ENCODE measurements around the gene PAXX.

PAXX gene

GRCh38 chr9:136953771-136954269 is 38.4 kb upstream of the PAXX start:
- DNase-seq (ENCODE audit: low spot score) = no peak

- no peak for DNase-seq (ENCODE audit: low spot score)
Observed at GRCh38 chr9:136954270-136955083, 37.7 kb upstream of the PAXX start.

GRCh38 chr9:136955202-136955942 is 36.9 kb upstream of the PAXX start:
- no peak for DNase-seq (ENCODE audit: low spot score)

GRCh38 chr9:136955943-136956335 is 36.3 kb upstream of the PAXX start:
- no peak for DNase-seq (ENCODE audit: low spot score)

- no peak for DNase-seq (ENCODE audit: low spot score)
Observed at GRCh38 chr9:136956604-136957003, 35.6 kb upstream of the PAXX start.

- DNase-seq (ENCODE audit: low spot score) = no peak
Observed at GRCh38 chr9:136957461-136957860, 34.8 kb upstream of the PAXX start.

GRCh38 chr9:136957901-136958300 is 34.3 kb upstream of the PAXX start:
- DNase-seq (ENCODE audit: low spot score) = no peak

GRCh38 chr9:136958473-136958872 is 33.7 kb upstream of the PAXX start:
- no peak for DNase-seq (ENCODE audit: low spot score)

GRCh38 chr9:136958898-136959850 is 33.0 kb upstream of the PAXX start:
- DNase-seq (ENCODE audit: low spot score) = no peak

- no peak for DNase-seq (ENCODE audit: low spot score)
Observed at GRCh38 chr9:136960212-136960937, 31.8 kb upstream of the PAXX start.

- DNase-seq (ENCODE audit: low spot score) = no peak
Observed at GRCh38 chr9:136960938-136961275, 31.3 kb upstream of the PAXX start.

- DNase-seq (ENCODE audit: low spot score) = no peak
Observed at GRCh38 chr9:136961279-136962065, 30.8 kb upstream of the PAXX start.

GRCh38 chr9:136962163-136962562 is 30.1 kb upstream of the PAXX start:
- no peak for DNase-seq (ENCODE audit: low spot score)

- no peak for DNase-seq (ENCODE audit: low spot score)
Observed at GRCh38 chr9:136962701-136963248, 29.4 kb upstream of the PAXX start.

GRCh38 chr9:136963341-136963740 is 28.9 kb upstream of the PAXX start:
- no peak for DNase-seq (ENCODE audit: low spot score)

GRCh38 chr9:136963751-136964150 is 28.5 kb upstream of the PAXX start:
- DNase-seq (ENCODE audit: low spot score) = no peak

- no peak for DNase-seq (ENCODE audit: low spot score)
Observed at GRCh38 chr9:136964171-136964689, 28.0 kb upstream of the PAXX start.

- no peak for DNase-seq (ENCODE audit: low spot score)
Observed at GRCh38 chr9:136964833-136965422, 27.3 kb upstream of the PAXX start.

GRCh38 chr9:136965771-136966484 is 26.3 kb upstream of the PAXX start:
- DNase-seq (ENCODE audit: low spot score) = peak; percentile 59
